Right renal pelvis (tissue), 4 donors: ENCODE data around the gene ATP10A. TPM values are rescaled to one million over a fixed set of nuclear protein-coding genes. Genes with fewer than 3 reads are reported as not detected.

Experiments
- DNase-seq, 4 donors: peaks; one replicate each; pipeline ENCODE4 v3.0.0-alpha.2; 2013; ENCODE audit warnings: low read depth in 4 of 4, low spot score in 3 of 4, missing footprints in 1 of 4
- polyA plus RNA-seq, 4 donors: library from polyadenylated mRNA; unstranded; fragments of 120-200 nt; gene quantifications; one replicate each; pipeline ENCODE4 v1.2.1, GENCODE V29; 2013; ENCODE audit not compliant: insufficient read length in 4 of 4

Gene ATP10A
- 1 to 10 TPM; 2.6 to 4.9 (median 3.2) TPM for polyA plus RNA-seq

DNA sequence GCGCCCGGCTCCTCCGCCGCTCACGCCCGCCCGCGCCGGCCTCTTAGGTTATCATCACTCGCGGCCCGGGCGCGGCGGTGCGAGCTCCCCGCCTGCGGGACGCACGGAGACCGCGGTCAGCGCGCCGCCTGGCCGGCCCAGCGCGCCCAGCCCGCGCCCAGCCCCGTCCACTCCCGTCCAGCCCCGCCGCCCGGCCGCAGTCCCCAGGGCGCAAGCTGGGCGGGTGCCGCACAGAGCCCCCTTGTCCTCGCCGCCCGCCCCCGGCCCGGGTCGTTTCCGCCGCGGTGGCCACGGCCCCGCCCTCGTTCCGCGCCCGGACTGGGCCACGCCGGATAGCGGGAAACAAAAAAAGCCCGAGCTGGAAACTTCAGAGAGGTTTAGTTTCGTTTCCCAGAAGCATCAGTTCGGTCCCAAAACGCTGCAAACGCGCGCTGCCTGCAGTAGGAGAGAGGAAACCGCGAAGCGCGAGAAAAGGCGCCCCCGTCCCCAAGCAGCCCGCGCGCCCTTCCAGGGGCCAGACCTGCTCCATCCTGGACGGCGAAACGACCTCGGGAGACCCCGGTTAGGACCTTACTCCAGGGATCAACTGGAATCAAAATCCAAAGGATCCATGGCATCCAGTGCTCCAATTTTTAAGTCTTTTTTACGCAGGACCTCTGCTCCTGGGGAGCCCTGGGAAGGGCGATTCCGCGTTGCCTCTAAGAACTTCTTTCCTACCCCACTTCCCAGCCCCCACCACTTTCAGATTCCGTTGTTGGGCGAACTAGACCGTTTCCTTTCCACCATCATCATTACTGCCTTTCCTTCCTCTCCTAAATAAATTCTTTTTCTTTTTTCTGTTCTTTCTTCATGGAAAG, at the start of gene ATP10A:
Gene ATP10A (minus strand): TSS at position 217 of the 857 bp plus-strand sequence. CDS start 231 bp downstream, outside the sequence.
- no peak for DNase-seq

- no peak for DNase-seq
Measured at GRCh38 chr15:25912035-25912434, 48.9 kb upstream of the ATP10A start.

DNA sequence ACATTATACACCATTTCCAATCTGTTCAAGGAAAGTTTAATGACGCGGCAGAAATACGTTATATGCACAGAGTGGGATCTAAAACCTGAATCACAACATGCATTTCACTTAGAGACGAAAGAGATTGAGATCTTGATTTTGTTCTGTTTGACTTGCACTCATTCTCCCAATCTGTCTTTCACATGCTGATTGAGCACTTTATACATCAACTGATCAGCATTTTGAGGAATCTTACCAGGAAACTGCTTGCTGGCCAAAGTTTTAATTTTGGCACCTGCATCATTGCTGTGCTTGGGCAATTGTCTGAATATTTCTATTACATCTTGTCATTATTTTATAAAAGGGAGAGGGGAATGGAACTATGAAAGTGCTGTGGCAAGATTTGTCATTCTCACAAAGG, 47.7 kb upstream of the ATP10A start:
- DNase-seq: no peak

GRCh38 chr15:25909806-25910205, 46.7 kb upstream of the ATP10A start:
- no peak for DNase-seq

DNA sequence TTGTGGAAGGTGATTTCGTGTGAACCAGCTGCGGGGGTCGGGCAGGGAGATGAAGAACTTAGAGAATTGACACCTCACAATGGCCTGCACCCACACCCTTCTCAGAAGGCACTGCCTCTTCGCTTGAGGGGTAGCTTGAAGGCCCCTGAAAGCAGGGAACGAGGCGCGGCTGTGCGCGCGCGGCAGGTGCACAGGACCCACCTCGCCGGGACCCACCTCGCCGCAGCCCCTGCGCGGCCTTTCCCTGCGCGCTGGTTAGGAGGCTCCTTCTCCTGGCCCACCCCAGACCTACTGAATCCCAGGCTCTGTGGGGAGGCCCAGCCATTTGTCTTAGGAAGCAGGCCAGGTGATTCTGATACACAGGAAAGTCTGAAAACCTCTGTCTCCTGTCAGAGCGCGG, 46.2 kb upstream of the ATP10A start:
- DNase-seq: no peak

- DNase-seq: no peak
Measured at GRCh38 chr15:25905140-25905539, 42.0 kb upstream of the ATP10A start.

GRCh38 chr15:25903024-25903581, 40.0 kb upstream of the ATP10A start:
- no peak for DNase-seq

GRCh38 chr15:25901811-25902605, 38.9 kb upstream of the ATP10A start:
- DNase-seq: no peak

- DNase-seq: no peak
Measured at GRCh38 chr15:25900901-25901300, 37.8 kb upstream of the ATP10A start.

GRCh38 chr15:25900431-25900830, 37.3 kb upstream of the ATP10A start:
- DNase-seq: no peak

DNA sequence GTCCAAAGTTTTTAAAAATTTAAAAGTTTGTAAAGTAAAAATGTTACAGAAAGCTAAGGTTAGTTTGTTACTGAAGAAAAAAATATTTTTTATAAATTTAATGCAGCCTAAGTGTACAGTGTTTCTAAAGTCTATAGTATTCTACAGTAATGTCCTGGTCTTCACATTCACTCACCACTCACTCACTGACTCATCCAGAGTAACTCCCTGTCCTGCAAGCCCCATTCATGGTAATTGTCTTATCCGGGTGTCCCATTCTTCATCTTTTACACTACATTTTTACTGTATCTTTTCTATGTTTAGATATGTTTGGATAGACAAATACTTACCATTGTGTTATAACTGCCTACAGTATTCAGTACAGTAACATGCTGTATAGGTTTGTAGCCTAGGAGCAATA, 36.7 kb upstream of the ATP10A start:
- DNase-seq: no peak

DNA sequence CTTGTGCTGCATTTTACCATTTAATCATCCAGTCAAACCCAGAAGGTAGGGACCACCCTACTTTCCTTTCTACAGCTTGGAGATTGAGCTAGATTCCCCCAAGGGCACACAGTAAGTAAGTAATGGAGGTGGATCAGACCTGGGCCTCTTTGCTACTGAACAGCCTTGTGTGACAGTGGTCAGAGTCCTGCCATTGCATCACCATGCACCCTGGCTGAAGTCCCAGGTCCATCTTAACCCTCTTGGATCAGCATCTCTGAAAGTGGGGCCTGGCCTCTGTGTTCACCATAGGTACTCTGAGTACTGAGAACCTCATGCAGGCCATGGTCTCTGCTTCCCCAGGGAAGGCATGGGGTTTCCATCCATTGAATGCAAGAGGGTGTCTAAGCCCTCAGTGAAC, 34.5 kb upstream of the ATP10A start:
- DNase-seq: no peak

DNA sequence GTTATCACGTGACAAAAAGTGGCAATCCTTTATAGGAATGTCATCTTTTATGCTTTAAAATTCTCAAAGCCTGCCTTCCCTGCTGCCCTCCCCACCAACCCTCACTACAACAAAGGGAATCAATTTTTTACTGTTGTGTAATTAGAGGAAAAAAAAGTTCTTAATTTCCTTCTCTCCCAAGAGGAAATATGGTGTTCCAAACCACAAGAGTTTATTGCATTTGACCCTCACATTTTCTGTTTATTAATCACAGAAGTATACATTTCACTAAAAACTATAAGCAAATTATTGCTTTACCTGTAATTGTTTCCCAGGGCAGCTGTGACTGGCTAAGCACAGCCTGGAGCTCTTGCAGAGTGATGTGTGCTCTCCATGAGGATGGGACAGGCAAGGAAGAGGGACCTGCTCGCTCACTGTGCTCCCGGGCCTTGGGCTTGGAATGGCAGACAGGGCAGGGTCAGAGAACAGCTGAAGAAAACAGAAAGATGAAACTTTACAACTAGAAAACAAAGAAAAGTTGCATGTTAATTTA, 31.3 kb upstream of the ATP10A start:
- DNase-seq: no peak

GRCh38 chr15:25893596-25893995, 30.5 kb upstream of the ATP10A start:
- no peak for DNase-seq

DNA sequence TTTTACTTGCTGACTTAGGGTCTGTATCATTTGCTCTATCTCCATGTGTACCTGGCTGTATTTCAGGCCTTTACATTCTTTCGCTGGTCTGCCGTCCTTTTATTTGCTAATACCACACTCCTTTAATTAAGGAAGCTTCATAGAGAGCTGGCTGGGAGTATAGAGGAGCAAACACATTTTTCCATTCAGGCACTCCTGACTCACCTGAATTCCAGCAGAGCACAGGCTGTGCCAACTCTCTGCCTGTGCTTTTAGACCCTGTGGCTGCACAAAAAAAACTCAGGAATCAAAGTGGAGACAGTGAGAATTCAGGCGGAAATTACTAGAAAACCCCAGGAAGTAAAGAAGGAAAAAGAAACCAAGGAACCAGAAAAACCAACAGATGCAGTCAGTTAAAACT, 29.0 kb upstream of the ATP10A start:
- DNase-seq: no peak

- DNase-seq: no peak
Measured at GRCh38 chr15:25891081-25891480, 28.0 kb upstream of the ATP10A start.

DNA sequence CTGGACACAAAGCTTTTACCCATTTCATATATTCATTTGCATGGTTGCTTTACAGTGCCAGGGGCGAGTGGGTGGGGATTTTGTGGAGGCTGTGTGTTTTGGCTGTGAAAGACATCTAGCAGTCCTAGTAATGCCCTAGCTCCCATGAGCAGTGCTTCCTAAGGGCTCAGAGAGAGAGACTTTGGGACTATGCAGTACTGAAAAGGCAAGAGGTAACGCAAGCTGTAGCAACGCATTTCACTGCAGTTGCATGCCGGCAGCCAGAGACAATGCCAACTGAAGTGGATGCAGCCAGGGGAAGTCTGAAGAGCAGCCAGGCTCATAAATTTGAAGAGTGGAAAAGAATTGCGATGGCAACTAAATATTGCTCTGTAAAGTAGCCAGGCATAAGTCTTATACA, 27.4 kb upstream of the ATP10A start:
- no peak for DNase-seq

GRCh38 chr15:25887870-25888269, 24.7 kb upstream of the ATP10A start:
- DNase-seq: no peak

- DNase-seq: no peak
Measured at GRCh38 chr15:25886498-25887140, 23.5 kb upstream of the ATP10A start.

DNA sequence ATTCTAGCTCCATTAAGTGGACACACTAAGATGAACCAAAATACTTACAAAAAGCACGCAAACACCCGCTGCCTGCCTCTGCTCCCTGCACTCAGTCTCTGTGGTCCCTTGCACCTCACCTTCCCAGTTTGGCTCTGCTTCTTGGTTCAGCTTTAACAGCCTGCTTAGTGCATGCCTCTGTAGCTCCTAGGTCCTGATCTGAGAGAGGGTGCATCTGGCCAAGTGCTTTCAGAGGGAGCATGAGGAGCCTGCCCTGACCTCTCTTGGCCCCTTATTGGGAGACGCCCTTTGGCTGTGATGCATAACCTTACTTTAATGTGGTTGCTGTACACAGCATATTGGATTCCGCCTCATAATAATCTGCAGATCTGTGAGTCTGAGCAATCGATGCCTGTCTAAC, 21.2 kb upstream of the ATP10A start:
- DNase-seq: no peak
